Progenitor cell of endocrine pancreas (in vitro differentiated cells): Measurements from ENCODE around the gene KRT8. TPM values are rescaled to one million over a fixed set of nuclear protein-coding genes. Genes with fewer than 3 reads are reported as not detected.

ENCODE experiments used
- DNase-seq: peaks from one replicate; pipeline ENCODE4 v3.0.0; 2021; ENCODE audit warnings: low spot score; ENCODE audit not compliant: unreplicated experiment
- H3K27ac Mint-ChIP-seq: 2 replicates; pipeline ENCODE4 v1.8.0; 2021; ENCODE audit warnings: mild to moderate bottlenecking, moderate library complexity, mixed read lengths
- H3K27me3 Mint-ChIP-seq: 2 replicates; pipeline ENCODE4 v1.8.0; 2021; ENCODE audit warnings: mixed read lengths
- H3K36me3 Mint-ChIP-seq: 2 replicates; pipeline ENCODE4 v1.8.0; 2022; ENCODE audit warnings: mixed read lengths; ENCODE audit not compliant: insufficient read depth
- H3K4me1 Mint-ChIP-seq: 2 replicates; pipeline ENCODE4 v1.8.0; 2021; ENCODE audit warnings: low read depth, mixed read lengths
- H3K4me3 Mint-ChIP-seq: 2 replicates; pipeline ENCODE4 v1.8.0; 2021; ENCODE audit warnings: low read depth, mild to moderate bottlenecking, moderate library complexity, mixed read lengths
- H3K9me3 Mint-ChIP-seq: 2 replicates; pipeline ENCODE4 v1.8.0; 2021; ENCODE audit warnings: low read depth, mixed read lengths
- CTCF ChIP-seq: fragments of 200-600 bp; sonication (generic); IDR thresholded peaks from one replicate; pipeline ENCODE4 v1.5.0; 2021; ENCODE audit warnings: antibody characterized with exemption, mild to moderate bottlenecking; ENCODE audit not compliant: unreplicated experiment
- total RNA-seq: library from RNA; stranded (reverse); gene quantifications from 2 replicates; pipeline ENCODE4 v1.2.1, GENCODE V29; 2021

The KRT8 gene
- total RNA-seq, 1 donor from 2014 or later = 1,180 TPM

GRCh38 chr12:52847335-52848102 lies 57.4 kb downstream of the KRT8 start:
- Mint-ChIP-seq H3K27me3 (peaks cover 34% of the 10 kb centered on the region), H3K27ac (no peak overlapping the region), H3K4me1 (no peaks in the 10 kb centered on the region), H3K36me3 (no peaks in the 10 kb centered on the region), H3K9me3 (no peaks in the 10 kb centered on the region), H3K4me3 (no peak overlapping the region)
- DNase-seq = no peak
- TF ChIP-seq CTCF = no peak

Other genes starting within 250 kb of the KRT8 start
- not detected in 2 replicates for gene KRT1, start 224.7 kb downstream of the KRT8 start, total RNA-seq
- gene KRT77, start 201.6 kb downstream of the KRT8 start, total RNA-seq = not detected in 2 replicates
- not detected in 2 replicates for gene KRT76, start 127.7 kb downstream of the KRT8 start, total RNA-seq
- gene KRT3, start 109.0 kb downstream of the KRT8 start, total RNA-seq = not detected in 2 replicates
- gene KRT4, start 91.0 kb downstream of the KRT8 start, total RNA-seq = 0.29 and 0.38 TPM in 2 replicates
- not detected in 2 replicates for gene KRT79, start 70.8 kb downstream of the KRT8 start, total RNA-seq
- gene KRT78, start 56.1 kb downstream of the KRT8 start, total RNA-seq = not detected in 2 replicates
- gene KRT18, start 44.0 kb upstream of the KRT8 start, total RNA-seq = 608 and 692 TPM in 2 replicates
- gene EIF4B, start 101.4 kb upstream of the KRT8 start, total RNA-seq = 447 and 487 TPM in 2 replicates
- 6.6 and 7.3 TPM in 2 replicates for gene TNS2, start 145.0 kb upstream of the KRT8 start, total RNA-seq
- gene SPRYD3, start 174.3 kb upstream of the KRT8 start, total RNA-seq = 17.9 and 18.0 TPM in 2 replicates
- gene IGFBP6, start 192.6 kb upstream of the KRT8 start, total RNA-seq = 25.7 and 26.5 TPM in 2 replicates
- 0.98 and 1.1 TPM in 2 replicates for gene SOAT2, start 198.4 kb upstream of the KRT8 start, total RNA-seq